BE2C (cell line): ENCODE results near the gene ADAM15.

Experiments
- DNase-seq: peaks from one replicate; pipeline ENCODE4 v3.0.0-alpha.2; 2020
- H3K27me3 ChIP-seq: fragments of 250-450 bp; sonication (Bioruptor Pico); 2 replicates; pipeline ENCODE4 v1.5.1; 2020; ENCODE audit warnings: mild to moderate bottlenecking
- H3K36me3 ChIP-seq: fragments of 250-450 bp; sonication (Bioruptor Pico); 2 replicates; pipeline ENCODE4 v1.5.1; 2020; ENCODE audit warnings: mild to moderate bottlenecking
- H3K4me1 ChIP-seq: fragments of 250-450 bp; sonication (Bioruptor Pico); 2 replicates; pipeline ENCODE4 v1.5.1; 2020
- H3K4me3 ChIP-seq: 2 replicates; pipeline ENCODE4 v1.5.1; 2011; ENCODE audit warnings: low read depth, low read length
- H3K9me3 ChIP-seq: fragments of 250-450 bp; sonication (Bioruptor Pico); 2 replicates; pipeline ENCODE4 v1.5.1; 2020
- TF ChIP-seq, protein P1 (sequence below): IDR thresholded peaks from 2 replicates; pipeline ENCODE4 v1.5.1; 2012; ENCODE audit warnings: mild to moderate bottlenecking, low read depth, low read length

The ADAM15 gene

DNA sequence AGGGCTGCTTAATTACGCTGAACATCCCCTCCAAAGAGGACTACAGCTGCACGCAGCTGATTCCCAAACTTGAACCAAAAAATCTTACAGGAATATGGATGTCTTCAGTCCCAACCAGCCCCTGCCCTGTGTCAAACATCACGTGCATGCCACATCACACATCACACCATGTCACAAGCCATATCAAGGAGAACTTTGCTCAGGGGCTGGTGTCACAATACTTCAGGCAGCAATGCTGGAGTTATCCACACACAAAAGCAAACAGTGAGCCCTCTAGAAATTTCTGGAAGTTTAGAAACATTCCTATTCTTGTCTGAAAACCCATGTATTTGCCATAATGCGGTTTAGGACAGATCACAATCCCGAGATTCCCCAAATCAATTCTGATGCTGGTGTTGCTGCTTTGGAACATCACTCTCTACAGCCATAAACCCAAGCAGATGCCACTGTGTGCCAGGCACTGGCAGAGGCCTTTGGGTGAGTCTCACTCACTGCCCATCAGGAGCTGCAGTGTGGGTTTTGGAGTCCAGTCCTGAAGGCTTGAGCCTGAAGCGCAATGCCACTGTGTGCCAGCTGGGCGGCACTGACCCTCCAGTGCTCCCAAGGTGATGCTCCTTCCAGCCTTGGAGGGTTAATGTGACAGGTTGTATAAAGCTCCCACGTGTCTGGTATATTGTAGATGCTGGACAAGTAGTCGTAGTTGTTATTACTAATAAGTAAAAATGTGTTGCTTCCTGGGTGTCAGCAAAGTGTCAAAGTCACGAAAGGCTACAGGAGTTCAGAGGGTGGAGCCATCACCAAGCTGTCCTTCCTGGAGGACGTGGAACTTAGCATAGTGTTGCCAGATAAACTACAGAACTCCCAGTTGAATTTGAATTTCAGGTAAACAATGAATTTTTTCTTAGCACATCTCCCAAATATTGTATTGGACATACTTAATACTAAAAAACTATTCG is 56.5 kb downstream of the ADAM15 start:
- H3K4me1 ChIP-seq: no peaks in the 10 kb centered on the region
- no peaks in the 10 kb centered on the region for H3K27me3 ChIP-seq
- TF ChIP-seq, protein P1, sequence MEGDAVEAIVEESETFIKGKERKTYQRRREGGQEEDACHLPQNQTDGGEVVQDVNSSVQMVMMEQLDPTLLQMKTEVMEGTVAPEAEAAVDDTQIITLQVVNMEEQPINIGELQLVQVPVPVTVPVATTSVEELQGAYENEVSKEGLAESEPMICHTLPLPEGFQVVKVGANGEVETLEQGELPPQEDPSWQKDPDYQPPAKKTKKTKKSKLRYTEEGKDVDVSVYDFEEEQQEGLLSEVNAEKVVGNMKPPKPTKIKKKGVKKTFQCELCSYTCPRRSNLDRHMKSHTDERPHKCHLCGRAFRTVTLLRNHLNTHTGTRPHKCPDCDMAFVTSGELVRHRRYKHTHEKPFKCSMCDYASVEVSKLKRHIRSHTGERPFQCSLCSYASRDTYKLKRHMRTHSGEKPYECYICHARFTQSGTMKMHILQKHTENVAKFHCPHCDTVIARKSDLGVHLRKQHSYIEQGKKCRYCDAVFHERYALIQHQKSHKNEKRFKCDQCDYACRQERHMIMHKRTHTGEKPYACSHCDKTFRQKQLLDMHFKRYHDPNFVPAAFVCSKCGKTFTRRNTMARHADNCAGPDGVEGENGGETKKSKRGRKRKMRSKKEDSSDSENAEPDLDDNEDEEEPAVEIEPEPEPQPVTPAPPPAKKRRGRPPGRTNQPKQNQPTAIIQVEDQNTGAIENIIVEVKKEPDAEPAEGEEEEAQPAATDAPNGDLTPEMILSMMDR: no peak
- no peaks in the 10 kb centered on the region for H3K36me3 ChIP-seq
- no peak for DNase-seq
- H3K9me3 ChIP-seq: no peaks in the 10 kb centered on the region
- H3K4me3 ChIP-seq: no peak overlapping the region

DNA sequence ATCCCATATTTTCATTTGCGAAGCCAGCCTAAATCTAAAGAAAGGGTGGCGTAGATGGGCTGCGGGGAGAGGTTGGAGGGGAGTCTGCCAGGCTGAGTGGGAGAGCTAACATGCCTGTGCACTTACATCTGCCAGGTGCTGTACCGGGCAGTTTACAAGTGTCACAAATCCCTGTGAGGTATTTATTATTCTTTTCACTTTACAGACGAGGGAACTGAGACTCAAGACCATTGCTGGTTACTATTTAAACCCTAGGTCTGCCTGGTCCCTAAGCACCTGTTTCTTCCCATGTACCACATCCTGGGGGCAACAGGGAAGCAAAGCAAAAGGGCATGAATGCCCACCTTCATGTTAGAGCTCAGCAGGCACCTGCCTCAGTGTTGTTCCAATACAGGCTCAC is 57.2 kb downstream of the ADAM15 start:
- no peak for DNase-seq
- Histone ChIP-seq H3K36me3 (no peaks in the 10 kb centered on the region), H3K27me3 (no peaks in the 10 kb centered on the region), H3K9me3 (no peaks in the 10 kb centered on the region), H3K4me1 (no peaks in the 10 kb centered on the region), H3K4me3 (no peak overlapping the region)
- TF ChIP-seq, protein P1: no peak

DNA sequence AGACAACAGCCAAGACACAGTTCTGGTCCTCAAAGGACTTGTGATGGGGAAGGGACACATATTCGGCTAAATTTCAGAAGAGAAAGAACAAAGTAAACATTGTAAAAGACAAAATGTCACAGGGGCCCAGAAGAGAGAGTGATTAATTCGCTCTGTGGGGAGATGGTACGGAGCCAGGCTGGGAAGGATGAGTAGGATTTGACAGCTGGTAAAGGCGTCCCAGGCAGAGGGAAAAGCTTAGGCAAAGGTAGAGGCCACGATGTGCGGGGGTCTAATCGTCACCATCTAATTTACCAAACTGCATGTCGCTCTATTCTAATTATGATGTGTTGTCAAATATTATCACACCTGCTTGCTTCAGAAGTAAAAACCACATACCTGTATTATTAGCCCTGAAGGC is 59.3 kb downstream of the ADAM15 start:
- no peaks in the 10 kb centered on the region for H3K36me3 ChIP-seq
- no peaks in the 10 kb centered on the region for H3K9me3 ChIP-seq
- H3K27me3 ChIP-seq: no peaks in the 10 kb centered on the region
- no peaks in the 10 kb centered on the region for H3K4me1 ChIP-seq
- no peak overlapping the region for H3K4me3 ChIP-seq
- DNase-seq: no peak
- TF ChIP-seq, protein P1: no peak

DNA sequence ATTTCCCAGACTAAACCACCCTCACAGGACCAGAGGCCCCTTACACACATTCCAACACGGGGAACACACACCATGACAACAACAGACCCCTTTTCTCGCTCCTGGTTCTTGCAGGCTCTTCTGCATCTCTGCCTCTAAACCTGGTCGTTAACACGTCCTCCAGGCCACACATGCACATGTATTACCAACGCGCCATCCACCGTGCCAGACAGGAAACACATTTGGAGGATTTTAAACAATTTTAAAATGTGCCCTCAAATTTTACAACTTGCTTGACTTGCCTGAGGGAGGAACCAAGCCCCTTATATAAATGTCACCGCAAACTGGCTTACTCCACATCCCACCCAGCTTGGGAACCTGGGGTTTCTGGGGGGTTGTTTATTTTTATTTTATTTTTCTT is 59.7 kb downstream of the ADAM15 start:
- TF ChIP-seq, protein P1: no peak
- DNase-seq: no peak
- Histone ChIP-seq H3K4me1 (no peaks in the 10 kb centered on the region), H3K27me3 (no peaks in the 10 kb centered on the region), H3K36me3 (no peaks in the 10 kb centered on the region), H3K4me3 (no peak overlapping the region), H3K9me3 (no peaks in the 10 kb centered on the region)
